ENCODE data around the gene MRPS27. TPM values are rescaled to one million over a fixed set of nuclear protein-coding genes. Genes with fewer than 3 reads are reported as not detected.

Gene MRPS27
- total and polyA plus RNA-seq, 2 of the 13 experiments (the other 11 are each of a cell fraction or from before 2014, with no cell fraction given): 71.8 to 115 TPM

DNA sequence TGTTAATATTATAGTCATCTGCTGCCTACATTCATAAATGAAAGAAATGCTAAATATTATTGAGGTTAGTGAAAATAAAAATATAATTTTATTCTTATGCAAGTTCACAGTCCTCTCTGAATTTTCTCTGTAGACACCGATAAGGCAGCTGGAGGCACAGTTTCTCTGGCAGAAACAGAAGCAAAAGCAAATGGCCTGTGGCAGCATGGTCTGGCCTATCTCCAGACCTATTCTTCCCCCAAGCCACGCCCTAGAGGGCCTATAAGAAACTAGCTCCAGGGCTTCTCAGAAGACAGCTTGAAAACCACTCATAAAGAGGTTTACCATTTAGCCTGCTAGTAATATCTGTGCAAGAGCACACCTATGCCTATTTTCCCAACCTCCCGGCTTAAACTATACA lies 28.4 kb downstream of the MRPS27 start (continued):
- TF ChIP-seq, protein P1, sequence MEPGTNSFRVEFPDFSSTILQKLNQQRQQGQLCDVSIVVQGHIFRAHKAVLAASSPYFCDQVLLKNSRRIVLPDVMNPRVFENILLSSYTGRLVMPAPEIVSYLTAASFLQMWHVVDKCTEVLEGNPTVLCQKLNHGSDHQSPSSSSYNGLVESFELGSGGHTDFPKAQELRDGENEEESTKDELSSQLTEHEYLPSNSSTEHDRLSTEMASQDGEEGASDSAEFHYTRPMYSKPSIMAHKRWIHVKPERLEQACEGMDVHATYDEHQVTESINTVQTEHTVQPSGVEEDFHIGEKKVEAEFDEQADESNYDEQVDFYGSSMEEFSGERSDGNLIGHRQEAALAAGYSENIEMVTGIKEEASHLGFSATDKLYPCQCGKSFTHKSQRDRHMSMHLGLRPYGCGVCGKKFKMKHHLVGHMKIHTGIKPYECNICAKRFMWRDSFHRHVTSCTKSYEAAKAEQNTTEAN (CRISPR knock-in tag; conservative IDR thresholded peaks at IDR 0.05): no peak
- TF ChIP-seq, protein P2, sequence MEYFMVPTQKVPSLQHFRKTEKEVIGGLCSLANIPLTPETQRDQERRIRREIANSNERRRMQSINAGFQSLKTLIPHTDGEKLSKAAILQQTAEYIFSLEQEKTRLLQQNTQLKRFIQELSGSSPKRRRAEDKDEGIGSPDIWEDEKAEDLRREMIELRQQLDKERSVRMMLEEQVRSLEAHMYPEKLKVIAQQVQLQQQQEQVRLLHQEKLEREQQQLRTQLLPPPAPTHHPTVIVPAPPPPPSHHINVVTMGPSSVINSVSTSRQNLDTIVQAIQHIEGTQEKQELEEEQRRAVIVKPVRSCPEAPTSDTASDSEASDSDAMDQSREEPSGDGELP (IDR thresholded peaks at IDR 0.05; ENCODE audit: borderline replicate concordance, low read depth): no peak
- TF ChIP-seq IKZF4 (CRISPR knock-in tag; IDR thresholded peaks at IDR 0.05; ENCODE audit: borderline replicate concordance, low read depth, not compliant biosample characterization): no peak
- TF ChIP-seq RFX5 (IDR thresholded peaks at IDR 0.05; ENCODE audit: low read depth, low read length): no peak
- TF ChIP-seq NRL (CRISPR knock-in tag; IDR thresholded peaks at IDR 0.05; ENCODE audit: borderline replicate concordance): no peak
- TF ChIP-seq, protein P3, sequence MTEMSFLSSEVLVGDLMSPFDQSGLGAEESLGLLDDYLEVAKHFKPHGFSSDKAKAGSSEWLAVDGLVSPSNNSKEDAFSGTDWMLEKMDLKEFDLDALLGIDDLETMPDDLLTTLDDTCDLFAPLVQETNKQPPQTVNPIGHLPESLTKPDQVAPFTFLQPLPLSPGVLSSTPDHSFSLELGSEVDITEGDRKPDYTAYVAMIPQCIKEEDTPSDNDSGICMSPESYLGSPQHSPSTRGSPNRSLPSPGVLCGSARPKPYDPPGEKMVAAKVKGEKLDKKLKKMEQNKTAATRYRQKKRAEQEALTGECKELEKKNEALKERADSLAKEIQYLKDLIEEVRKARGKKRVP (CRISPR knock-in tag; IDR thresholded peaks at IDR 0.05): no peak
- no peak for TF ChIP-seq ARNT (IDR thresholded peaks at IDR 0.05)

DNA sequence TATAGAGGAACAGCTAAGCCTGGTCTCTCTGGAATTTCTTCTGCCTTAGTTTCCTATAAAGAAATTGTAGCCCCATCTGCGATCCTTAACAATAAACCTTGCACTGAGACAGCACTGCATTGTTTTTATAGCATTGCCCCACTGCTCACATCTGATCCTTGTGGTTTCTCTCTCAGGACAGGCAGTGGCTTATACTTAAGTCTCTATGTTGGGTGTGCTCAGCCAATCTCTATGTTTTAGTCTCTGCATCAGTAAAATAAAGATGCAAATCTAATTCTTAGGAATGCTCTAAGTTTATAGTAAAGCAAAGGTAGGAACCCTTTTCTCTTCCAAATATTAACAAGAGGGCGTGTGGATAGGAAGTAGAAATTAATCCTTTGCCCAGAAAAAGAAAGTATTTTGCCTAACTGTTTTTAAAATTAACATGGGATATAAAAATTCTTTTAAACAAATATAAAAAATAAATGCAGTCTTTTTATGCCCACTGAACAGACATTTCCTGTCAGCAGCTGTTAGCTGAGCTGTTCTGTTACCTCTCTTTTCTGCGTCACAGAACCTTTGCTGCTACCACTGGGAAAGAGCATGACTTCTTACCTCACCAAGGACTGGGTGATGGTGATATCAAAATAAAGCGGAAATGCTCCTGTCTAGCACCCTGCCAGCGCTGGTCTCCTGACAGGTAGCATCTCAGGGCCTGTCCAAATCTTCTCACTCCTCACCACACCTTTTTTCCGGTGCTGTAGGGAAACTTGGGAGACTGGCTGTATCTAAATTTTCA lies 29.5 kb downstream of the MRPS27 start:
- in situ Hi-C loops (cut with HindIII; ENCODE audit: extremely low pct_ligation_motif_present, low pct_unique_long_range_greater_than_20kb): no loop called here
- Histone ChIP-seq H3K27ac (ENCODE audit: extremely low read length, insufficient read depth, low read length) (no peak overlapping the region), H4K20me1 (ENCODE audit: insufficient read depth, low read length) (no peaks in the 10 kb centered on the region), H3K9me3 (ENCODE audit: low read length) (no peaks in the 10 kb centered on the region), H3K79me2 (ENCODE audit: insufficient read depth, low read length) (peaks cover 15% of the 10 kb centered on the region), H3K27me3 (ENCODE audit: control insufficient read depth in 1 of 2, insufficient read depth in 2 of 2, low read length in 2 of 2) (no peaks in the 10 kb centered on the region), H3K4me3 (replicated peaks in 1 of 3; ENCODE audit: insufficient read depth in 1 of 3, low read depth in 2 of 3, low read length in 3 of 3) (no peak overlapping the region), H2AFZ (ENCODE audit: low read length) (no peak overlapping the region), H3K36me3 (replicated peaks in 1 of 2; ENCODE audit: control insufficient read depth in 1 of 2, insufficient read depth in 2 of 2, low read length in 2 of 2) (peaks cover 2 to 36% of the 10 kb centered on the region in 2 experiments), H3K9ac (ENCODE audit: insufficient read depth, low read depth, low read length) (no peak overlapping the region), H3K4me1 (ENCODE audit: insufficient read depth, low read length) (peaks cover 43% of the 10 kb centered on the region), H3K4me2 (ENCODE audit: low read depth, low read length) (no peak overlapping the region)
- no peak for DNase-seq (ENCODE audit: low spot score)
- intact Hi-C loops (cut with micrococcal nuclease; ENCODE audit: unreplicated experiment): no loop called here
- CTCF ChIA-PET (ENCODE audit: low intra/inter-chr PET ratio, low total read pairs): no interaction called here
- ATAC-seq: no peak
- POLR2A ChIA-PET: no interaction called here
- BruUV-seq (replicated peaks): no TSS peak
- over 99% methylated on average over 6 of the region's 6 CpGs for WGBS (ENCODE audit: low lambda C conversion rate)
- FAIRE-seq: no peak
- no peak for TF ChIP-seq ZMYM2 (CRISPR knock-in tag; IDR thresholded peaks at IDR 0.05)
- TF ChIP-seq ZNF724P (CRISPR knock-in tag; IDR thresholded peaks at IDR 0.05; ENCODE audit: borderline replicate concordance): no peak
- no peak for TF ChIP-seq YY1 (IDR thresholded peaks at IDR 0.05; ENCODE audit: insufficient read depth, insufficient replicate concordance, low read depth, low read length)
- TF ChIP-seq SOX6 (IDR thresholded peaks at IDR 0.05): no peak
- no peak for TF ChIP-seq SOX6 (CRISPR knock-in tag; IDR thresholded peaks at IDR 0.05)
- TF ChIP-seq MEIS2 (CRISPR knock-in tag; IDR thresholded peaks at IDR 0.05): no peak
- no peak for TF ChIP-seq ZNF30 (CRISPR knock-in tag; IDR thresholded peaks at IDR 0.05)
- TF ChIP-seq ZFY (CRISPR knock-in tag; IDR thresholded peaks at IDR 0.05): no peak
- no peak for TF ChIP-seq ZNF274 (CRISPR knock-in tag; IDR thresholded peaks at IDR 0.05)
- TF ChIP-seq MLLT10 (CRISPR knock-in tag; IDR thresholded peaks at IDR 0.05): no peak
- no peak for TF ChIP-seq FOXP1 (IDR thresholded peaks at IDR 0.05)
- no peak for TF ChIP-seq FOXP1 (CRISPR knock-in tag; IDR thresholded peaks at IDR 0.05)
- TF ChIP-seq ZNF839 (CRISPR knock-in tag; IDR thresholded peaks at IDR 0.05; ENCODE audit: borderline replicate concordance): no peak
- TF ChIP-seq THYN1 (CRISPR knock-in tag; IDR thresholded peaks at IDR 0.05; ENCODE audit: borderline replicate concordance, low read depth): no peak
- no peak for TF ChIP-seq SP1 (IDR thresholded peaks at IDR 0.05)
- TF ChIP-seq SP1 (CRISPR knock-in tag; IDR thresholded peaks at IDR 0.05): no peak
- TF ChIP-seq BORCS8-MEF2B (CRISPR knock-in tag; IDR thresholded peaks at IDR 0.05): no peak

Measured in HepG2 (cell line).